Measurements from ENCODE around the gene RGPD6.
"Not testable (repeated sequence)": the region's sequence is repeated elsewhere in the genome, so short reads cannot be mapped to it uniquely, and the experiment has no call there.

Gene RGPD6

GRCh38 chr2:110480084-110480483, 96.9 kb downstream of the RGPD6 start:
- DNase-seq, result not testable (repeated sequence)

- not testable (repeated sequence) for DNase-seq
Observed at GRCh38 chr2:110477370-110477769, 99.7 kb downstream of the RGPD6 start.

- not testable (repeated sequence) for DNase-seq
Observed at GRCh38 chr2:110476952-110477351, 100.1 kb downstream of the RGPD6 start.

- DNase-seq, result not testable (repeated sequence)
Observed at GRCh38 chr2:110475627-110476359, 101.2 kb downstream of the RGPD6 start.

- DNase-seq, result not testable (repeated sequence)
Observed at GRCh38 chr2:110474898-110475297, 102.1 kb downstream of the RGPD6 start.

- not testable (repeated sequence) for DNase-seq
Observed at GRCh38 chr2:110473059-110473358, 104.0 kb downstream of the RGPD6 start.

GRCh38 chr2:110472171-110473058, 104.6 kb downstream of the RGPD6 start, which contains the start of gene LIMS4:
Gene LIMS4 (minus strand): TSS chr2:110472816. CDS start chr2:110472778, 38 bp downstream.
- not testable (repeated sequence) for DNase-seq

- not testable (repeated sequence) for DNase-seq
Observed at GRCh38 chr2:110468921-110469320, 108.1 kb downstream of the RGPD6 start.

GRCh38 chr2:110465312-110465711, 111.7 kb downstream of the RGPD6 start:
- DNase-seq, result not testable (repeated sequence)

All from NCI-H748 treated with DMSO at 0.1 percent for 48 hours (cell line).